Activated CD4-positive, alpha-beta T cell treated with anti-CD3 and anti-CD28 coated beads for 36 hours (primary cell): ENCODE results near the gene USP11. TPM values are rescaled to one million over a fixed set of nuclear protein-coding genes. Genes with fewer than 3 reads are reported as not detected.

Experiments
- ATAC-seq: fragments of 200-7000 bp; cut with Tn5 transposase; one replicate; pipeline ENCODE4 v1.10.0; 2021; ENCODE audit warnings: mild to moderate bottlenecking, moderate library complexity
- CTCF ChIA-PET: fragments of 350-600 bp; sonication (Branson Sonifier 250); formaldehyde crosslinking; loops from one replicate; lab custom pipeline; 2021; ENCODE audit warnings: antibody characterized with exemption; lab: Charles Lee
- POLR2A ChIA-PET: fragments of 350-600 bp; sonication (Branson Sonifier 250); formaldehyde crosslinking; loops from one replicate; lab custom pipeline; 2021; ENCODE audit warnings: antibody characterized with exemption, inconsistent platforms; lab: Charles Lee
- DNase-seq: peaks from one replicate; pipeline ENCODE4 v3.0.0-alpha.2; 2020
- H3K27ac Mint-ChIP-seq: one replicate; pipeline ENCODE4 v1.8.0; 2021; ENCODE audit warnings: mixed read lengths
- H3K27me3 Mint-ChIP-seq: one replicate; pipeline ENCODE4 v1.8.0; 2021; ENCODE audit warnings: mixed read lengths
- H3K36me3 Mint-ChIP-seq: one replicate; pipeline ENCODE4 v1.8.0; 2021; ENCODE audit warnings: low read depth, mixed read lengths
- H3K4me1 Mint-ChIP-seq: one replicate; pipeline ENCODE4 v1.8.0; 2021; ENCODE audit warnings: mixed read lengths
- H3K4me3 Mint-ChIP-seq: one replicate; pipeline ENCODE4 v1.8.0; 2021; ENCODE audit warnings: mild to moderate bottlenecking, moderate library complexity, mixed read lengths
- H3K9me3 Mint-ChIP-seq: one replicate; pipeline ENCODE4 v1.8.0; 2021; ENCODE audit warnings: low read depth, mixed read lengths
- intact Hi-C, 2 experiments: fragments of 100-400 bp; cut with DNase I in 1 of 2; cut with micrococcal nuclease in 1 of 2; formaldehyde crosslinking; loops; one replicate each; pipeline versions ENCODE4 v1.14.2 to v1.15.1; 2022 to 2024; cut with DNase I, micrococcal nuclease
- total RNA-seq, 2 experiments: library from RNA; stranded (reverse); gene quantifications; one replicate each; pipeline ENCODE4 v1.2.3, GENCODE V29; 2021

Gene USP11
- total RNA-seq, 2 experiments from 2014 or later: 19.2 to 21.1 TPM

GRCh38 chrX:47293106-47293505 lies 60.3 kb downstream of the USP11 start:
- Mint-ChIP-seq H3K4me1 (no peaks in the 10 kb centered on the region), H3K27ac (no peak overlapping the region), H3K27me3 (no peaks in the 10 kb centered on the region), H3K36me3 (no peaks in the 10 kb centered on the region), H3K4me3 (no peak overlapping the region), H3K9me3 (no peaks in the 10 kb centered on the region)
- CTCF ChIA-PET: no interaction called here
- ATAC-seq (no peak), DNase-seq (no peak)
- POLR2A ChIA-PET: no interaction called here
- intact Hi-C loops: no loop called here

- no peaks in the 10 kb centered on the region for H3K9me3 Mint-ChIP-seq
- DNase-seq (no peak), ATAC-seq (no peak)
- H3K27me3 Mint-ChIP-seq: no peaks in the 10 kb centered on the region
- no peaks in the 10 kb centered on the region for H3K4me1 Mint-ChIP-seq
- ChIA-PET CTCF (no interaction called here), POLR2A (interaction anchor here (0.6 kb wide), 1 partner anchor 100 kb away, joined by 3 read pairs; no protein-coding TSS in a partner anchor)
- no peaks in the 10 kb centered on the region for H3K36me3 Mint-ChIP-seq
- intact Hi-C loops: no loop called here
- H3K27ac Mint-ChIP-seq: no peak overlapping the region
- H3K4me3 Mint-ChIP-seq: no peak overlapping the region
These were observed 64.1 kb downstream of the USP11 start for GRCh38 chrX:47296766-47297365.

GRCh38 chrX:47297874-47298273 lies 65.1 kb downstream of the USP11 start:
- H3K9me3 Mint-ChIP-seq: no peaks in the 10 kb centered on the region
- ChIA-PET POLR2A (no interaction called here), CTCF (no interaction called here)
- H3K27ac Mint-ChIP-seq: no peak overlapping the region
- ATAC-seq: no peak
- H3K36me3 Mint-ChIP-seq: no peaks in the 10 kb centered on the region
- H3K4me1 Mint-ChIP-seq: no peaks in the 10 kb centered on the region
- no peak overlapping the region for H3K4me3 Mint-ChIP-seq
- H3K27me3 Mint-ChIP-seq: no peaks in the 10 kb centered on the region
- intact Hi-C loops: no loop called here
- DNase-seq: no peak

Other genes with a start within 250 kb of the USP11 start
- gene RGN, start 154.6 kb upstream of the USP11 start, total RNA-seq: not detected
- 10 to 100 TPM; 89.9 to 90.8 TPM for gene NDUFB11, start 88.3 kb upstream of the USP11 start, total RNA-seq
- gene RBM10, start 87.8 kb upstream of the USP11 start, total RNA-seq: 10 to 100 TPM; 63.8 to 72.1 TPM
- gene UBA1, start 39.2 kb upstream of the USP11 start, total RNA-seq: 100 to 1,000 TPM; 224 to 249 TPM
- 10 to 100 TPM; 62.7 to 78.9 TPM for gene CDK16, start 14.3 kb upstream of the USP11 start, total RNA-seq
- gene ZNF157, start 137.6 kb downstream of the USP11 start, total RNA-seq: under 1 TPM; 0.75 to 0.79 TPM